Duodenal mucosa (tissue), 2 donors: ENCODE data around the gene TERT.
A peak's percentile ranks its signal among the peaks of the same experiment; 100 is the strongest.
"Not testable (repeated sequence)": the region's sequence is repeated elsewhere in the genome, so short reads cannot be mapped to it uniquely, and the experiment has no call there.

Experiments
- H3K27ac ChIP-seq: one replicate; pipeline ENCODE4 v1.7.0; 2013; ENCODE audit warnings: low read depth, low read length
- H3K27me3 ChIP-seq, 2 donors: one replicate each; pipeline ENCODE4 v1.7.0; 2013; ENCODE audit warnings: low read length in 2 of 2, control low read depth in 1 of 2; ENCODE audit not compliant: insufficient read depth in 2 of 2, control insufficient read depth in 1 of 2
- H3K36me3 ChIP-seq, 2 donors: one replicate each; pipeline ENCODE4 v1.7.0; 2013; ENCODE audit warnings: low read length in 2 of 2, control low read depth in 1 of 2; ENCODE audit not compliant: insufficient read depth in 2 of 2, control insufficient read depth in 1 of 2
- H3K4me1 ChIP-seq, 2 donors: one replicate each; pipeline ENCODE4 v1.7.0; 2013; ENCODE audit warnings: low read length in 2 of 2, control low read depth in 1 of 2; ENCODE audit not compliant: insufficient read depth in 2 of 2, control insufficient read depth in 1 of 2
- H3K4me3 ChIP-seq, 2 donors: one replicate each; pipeline ENCODE4 v1.7.0; 2013; ENCODE audit warnings: low read length in 2 of 2, low read depth in 1 of 2
- H3K9ac ChIP-seq, 2 donors: one replicate each; pipeline ENCODE4 v1.7.0; 2013; ENCODE audit warnings: low read length in 2 of 2, low read depth in 1 of 2
- H3K9me3 ChIP-seq, 2 donors: one replicate each; pipeline ENCODE4 v1.7.0; 2013; ENCODE audit warnings: low read length in 2 of 2, control low read depth in 1 of 2; ENCODE audit not compliant: control insufficient read depth in 1 of 2

TERT gene

DNA sequence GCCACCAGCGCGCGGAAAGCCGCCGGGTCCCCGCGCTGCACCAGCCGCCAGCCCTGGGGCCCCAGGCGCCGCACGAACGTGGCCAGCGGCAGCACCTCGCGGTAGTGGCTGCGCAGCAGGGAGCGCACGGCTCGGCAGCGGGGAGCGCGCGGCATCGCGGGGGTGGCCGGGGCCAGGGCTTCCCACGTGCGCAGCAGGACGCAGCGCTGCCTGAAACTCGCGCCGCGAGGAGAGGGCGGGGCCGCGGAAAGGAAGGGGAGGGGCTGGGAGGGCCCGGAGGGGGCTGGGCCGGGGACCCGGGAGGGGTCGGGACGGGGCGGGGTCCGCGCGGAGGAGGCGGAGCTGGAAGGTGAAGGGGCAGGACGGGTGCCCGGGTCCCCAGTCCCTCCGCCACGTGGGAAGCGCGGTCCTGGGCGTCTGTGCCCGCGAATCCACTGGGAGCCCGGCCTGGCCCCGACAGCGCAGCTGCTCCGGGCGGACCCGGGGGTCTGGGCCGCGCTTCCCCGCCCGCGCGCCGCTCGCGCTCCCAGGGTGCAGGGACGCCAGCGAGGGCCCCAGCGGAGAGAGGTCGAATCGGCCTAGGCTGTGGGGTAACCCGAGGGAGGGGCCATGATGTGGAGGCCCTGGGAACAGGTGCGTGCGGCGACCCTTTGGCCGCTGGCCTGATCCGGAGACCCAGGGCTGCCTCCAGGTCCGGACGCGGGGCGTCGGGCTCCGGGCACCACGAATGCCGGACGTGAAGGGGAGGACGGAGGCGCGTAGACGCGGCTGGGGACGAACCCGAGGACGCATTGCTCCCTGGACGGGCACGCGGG is at the start of gene TERT:
TERT (minus strand) TSS at position 234 of the 815 bp plus-strand sequence; CDS start at position 155, 79 bp downstream.
- Histone ChIP-seq H3K27me3 (peaks cover 0 to 3% of the 10 kb centered on the region in 2 donors), H3K27ac (no peak within 1 kb of the TSS), H3K4me3 (peak within 1 kb of the TSS in 1 of 2 donors; percentile 10), H3K36me3 (no peaks in the 10 kb centered on the region), H3K9ac (no peak within 1 kb of the TSS), H3K9me3 (no peaks in the 10 kb centered on the region), H3K4me1 (peaks cover 9 to 11% of the 10 kb centered on the region in 2 donors)

DNA sequence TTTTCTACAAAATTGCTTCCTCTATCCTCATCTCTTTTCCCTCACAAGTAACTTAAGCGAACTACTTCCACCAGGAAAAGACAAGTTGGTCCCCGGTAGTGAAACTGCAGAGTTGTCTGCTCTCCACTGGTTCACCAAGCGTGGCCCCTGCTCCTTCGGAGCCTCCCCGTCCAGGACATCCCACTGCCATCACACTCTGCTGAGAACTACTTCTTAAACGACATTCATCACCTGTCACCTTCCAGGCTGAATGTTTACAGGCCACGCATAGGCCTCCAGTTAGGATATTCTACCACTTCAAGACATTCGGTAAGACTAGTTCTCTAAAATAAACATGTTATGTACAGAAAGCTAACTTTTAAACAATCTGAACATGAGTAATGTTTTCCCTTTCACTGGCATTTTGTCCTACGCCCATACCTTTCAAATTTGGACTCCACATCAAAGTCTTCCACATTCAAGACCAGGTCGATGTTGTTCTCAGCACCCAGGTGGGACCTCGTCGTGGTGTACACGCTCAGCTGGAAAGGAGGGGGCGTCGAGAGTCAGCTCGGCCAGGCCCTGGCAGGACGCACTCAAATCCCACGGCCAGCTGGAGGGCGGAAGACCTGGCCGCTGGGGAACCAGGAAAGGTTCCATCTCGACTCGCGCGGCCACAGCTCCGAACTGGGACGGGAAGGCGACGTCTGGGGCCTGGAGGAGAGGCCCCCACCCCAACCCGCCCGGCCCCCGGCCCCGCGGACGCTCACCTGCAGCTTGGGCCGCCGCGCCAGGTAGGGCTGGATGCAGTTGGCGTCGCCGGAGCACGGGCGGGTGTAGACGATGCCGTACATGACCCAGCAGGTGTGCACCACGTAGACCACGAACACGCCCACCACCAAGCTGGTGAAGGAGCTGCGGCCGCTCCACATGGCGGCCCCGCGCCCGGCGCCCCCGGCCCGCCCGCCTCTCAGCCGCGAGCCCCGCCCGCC is 49.3 kb upstream of the TERT start:
- H3K27ac ChIP-seq, result no peak overlapping the region
- peak overlapping the region; percentile 83 to 86 for H3K4me3 ChIP-seq
- H3K4me1 ChIP-seq, result peaks cover 28 to 33% of the 10 kb centered on the region in 2 donors
- peak overlapping the region; percentile 55 to 81 for H3K9ac ChIP-seq
- H3K36me3 ChIP-seq, result peaks cover 25 to 38% of the 10 kb centered on the region in 2 donors
- no peaks in the 10 kb centered on the region for H3K9me3 ChIP-seq
- no peaks in the 10 kb centered on the region for H3K27me3 ChIP-seq

DNA sequence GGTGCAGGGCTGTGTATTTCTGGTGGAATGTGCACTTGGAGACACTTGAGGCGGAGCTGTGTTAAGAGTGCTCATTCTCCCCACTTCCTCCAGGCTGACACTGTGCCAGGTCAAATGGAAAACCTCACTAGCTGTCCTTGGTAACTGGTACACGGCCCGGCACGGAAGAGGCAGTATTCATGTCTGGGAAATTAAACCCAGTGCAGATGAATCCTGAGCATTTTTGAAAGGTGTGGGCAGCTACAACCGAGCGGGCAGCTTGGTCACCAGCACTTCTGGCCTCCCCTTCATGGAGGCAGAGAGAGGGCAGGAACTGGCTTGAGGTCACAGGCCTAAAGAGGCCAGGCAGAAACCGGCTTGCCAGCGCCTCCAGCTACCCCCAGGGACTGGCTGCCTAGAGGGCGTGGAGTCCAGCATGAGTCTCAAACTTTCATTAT is 48.5 kb upstream of the TERT start:
- Histone ChIP-seq H3K9me3 (no peaks in the 10 kb centered on the region), H3K9ac (peak overlapping the region in 1 of 2 donors; percentile 44), H3K36me3 (peaks cover 29 to 46% of the 10 kb centered on the region in 2 donors), H3K4me3 (peak overlapping the region; percentile 48 to 83), H3K27ac (no peak overlapping the region), H3K4me1 (peaks cover 24 to 38% of the 10 kb centered on the region in 2 donors), H3K27me3 (no peaks in the 10 kb centered on the region)

DNA sequence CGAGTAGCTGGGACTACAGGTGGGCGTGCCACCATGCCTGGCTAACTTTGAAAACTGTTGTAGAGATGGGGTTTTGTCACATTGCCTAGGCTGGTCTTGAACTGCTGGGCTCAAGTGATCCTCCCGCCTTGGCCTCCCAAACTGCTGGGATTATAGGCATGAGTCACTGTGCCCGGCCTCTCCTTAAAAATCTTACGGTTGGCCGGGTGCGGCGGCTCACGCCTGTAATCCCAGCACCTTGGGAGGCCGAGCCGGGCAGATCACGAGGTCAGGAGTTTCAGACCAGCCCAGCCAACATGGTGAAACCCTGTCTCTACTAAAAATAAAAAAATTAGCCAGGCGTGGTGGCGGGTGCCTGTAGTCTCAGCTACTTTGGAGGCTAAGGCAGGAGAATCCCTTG is 47.8 kb upstream of the TERT start:
- Histone ChIP-seq H3K36me3 (peaks cover 35 to 53% of the 10 kb centered on the region in 2 donors), H3K4me1 (peaks cover 30 to 43% of the 10 kb centered on the region in 2 donors)
- H3K4me3 ChIP-seq, H3K27me3 ChIP-seq, H3K9me3 ChIP-seq, H3K9ac ChIP-seq, H3K27ac ChIP-seq: not testable (repeated sequence)

DNA sequence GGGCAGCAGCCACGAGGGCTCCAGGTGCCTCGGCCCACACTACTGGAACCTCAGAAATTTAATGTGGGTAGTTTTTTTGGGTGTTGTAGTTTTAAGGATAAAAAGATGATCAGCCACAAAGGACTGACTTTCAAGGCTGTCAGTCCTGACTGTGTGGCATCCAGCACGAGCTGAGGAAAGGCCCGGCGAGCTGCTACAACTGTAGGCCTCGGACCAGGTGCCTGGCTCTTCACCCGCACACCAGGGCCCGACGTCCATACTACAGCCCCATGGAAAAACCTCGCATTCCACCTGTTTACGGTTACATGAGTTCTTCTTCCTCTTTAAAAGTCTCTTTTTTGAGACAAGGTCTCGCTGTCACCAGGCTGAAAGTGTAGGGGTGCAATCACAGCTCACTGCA is 47.4 kb upstream of the TERT start:
- peaks cover 34 to 48% of the 10 kb centered on the region in 2 donors for H3K4me1 ChIP-seq

DNA sequence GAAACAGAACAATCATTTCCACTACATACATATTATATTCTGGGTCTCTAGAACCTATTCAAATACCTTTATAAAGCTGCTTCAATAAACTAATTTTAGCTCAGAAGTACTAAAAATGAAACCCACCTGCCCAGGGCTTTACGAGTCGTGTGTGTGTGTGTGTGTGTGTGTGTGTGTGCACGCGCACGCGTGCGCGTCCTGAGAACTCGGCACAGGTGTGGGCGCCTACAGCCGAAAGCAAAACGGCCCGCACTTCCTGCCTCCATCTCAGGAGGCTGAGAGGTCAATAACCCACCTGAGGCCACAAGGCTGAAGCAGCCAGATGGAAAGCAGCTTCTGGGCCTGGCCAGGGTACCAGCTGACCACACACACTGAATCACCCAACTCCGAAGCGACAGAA is 47.0 kb upstream of the TERT start:
- Histone ChIP-seq H3K4me1 (peaks cover 37 to 52% of the 10 kb centered on the region in 2 donors), H3K9ac (no peak overlapping the region), H3K27me3 (no peaks in the 10 kb centered on the region), H3K36me3 (peaks cover 39 to 61% of the 10 kb centered on the region in 2 donors), H3K27ac (no peak overlapping the region), H3K4me3 (no peak overlapping the region), H3K9me3 (no peaks in the 10 kb centered on the region)

More for the DNA sequence above, 47.4 kb upstream of the TERT start:
- H3K27ac ChIP-seq, result no peak overlapping the region
- H3K9me3 ChIP-seq, result no peaks in the 10 kb centered on the region
- peaks cover 39 to 57% of the 10 kb centered on the region in 2 donors for H3K36me3 ChIP-seq
- no peak overlapping the region for H3K9ac ChIP-seq
- H3K4me3 ChIP-seq, result no peak overlapping the region
- no peaks in the 10 kb centered on the region for H3K27me3 ChIP-seq

DNA sequence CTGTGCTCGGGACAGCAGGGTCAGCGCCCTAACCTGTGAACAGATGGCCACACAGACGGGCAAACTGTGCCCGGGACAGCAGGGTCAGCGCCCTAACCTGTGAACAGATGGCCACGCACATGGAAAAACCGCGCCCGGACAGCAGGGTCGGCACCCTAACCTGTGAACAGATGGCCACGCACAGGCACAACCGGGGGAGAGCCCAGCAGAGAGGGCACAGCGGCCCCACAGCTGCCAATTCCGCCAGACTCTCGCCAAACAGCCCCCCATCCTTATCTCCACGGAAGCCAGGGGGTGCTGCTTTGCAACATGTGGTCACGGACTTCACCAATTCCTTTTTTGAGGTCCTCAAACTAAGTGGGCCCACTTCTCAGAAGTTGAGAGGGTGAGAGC is 44.9 kb upstream of the TERT start:
- not testable (repeated sequence) for H3K27me3 ChIP-seq, H3K9ac ChIP-seq, H3K27ac ChIP-seq, H3K4me3 ChIP-seq, H3K9me3 ChIP-seq
- H3K4me1 ChIP-seq, result peaks cover 40 to 56% of the 10 kb centered on the region in 2 donors
- H3K36me3 ChIP-seq, result peaks cover 43 to 82% of the 10 kb centered on the region in 2 donors

DNA sequence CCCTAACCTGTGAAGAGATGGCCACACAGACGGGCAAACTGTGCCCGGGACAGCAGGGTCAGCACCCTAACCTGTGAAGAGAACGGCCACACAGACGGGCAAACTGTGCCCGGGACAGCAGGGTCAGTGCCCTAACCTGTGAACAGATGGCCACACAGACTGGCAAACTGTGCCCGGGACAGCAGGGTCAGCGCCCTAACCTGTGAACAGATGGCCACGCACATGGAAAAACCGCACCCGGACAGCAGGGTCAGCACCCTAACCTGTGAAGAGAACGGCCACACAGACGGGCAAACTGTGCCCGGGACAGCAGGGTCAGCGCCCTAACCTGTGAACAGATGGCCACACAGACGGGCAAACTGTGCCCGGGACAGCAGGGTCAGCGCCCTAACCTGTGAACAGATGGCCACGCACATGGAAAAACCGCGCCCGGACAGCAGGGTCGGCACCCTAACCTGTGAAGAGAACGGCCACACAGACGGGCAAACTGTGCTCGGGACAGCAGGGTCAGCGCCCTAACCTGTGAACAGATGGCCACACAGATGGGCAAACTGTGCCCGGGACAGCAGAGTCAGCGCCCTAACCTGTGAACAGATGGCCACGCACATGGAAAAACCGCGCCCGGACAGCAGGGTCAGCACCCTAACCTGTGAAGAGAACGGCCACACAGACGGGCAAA is 44.4 kb upstream of the TERT start:
- H3K9me3 ChIP-seq, H3K4me3 ChIP-seq, H3K9ac ChIP-seq, H3K27me3 ChIP-seq, H3K27ac ChIP-seq: not testable (repeated sequence)
- Histone ChIP-seq H3K4me1 (peaks cover 40 to 55% of the 10 kb centered on the region in 2 donors), H3K36me3 (peaks cover 43 to 87% of the 10 kb centered on the region in 2 donors)

DNA sequence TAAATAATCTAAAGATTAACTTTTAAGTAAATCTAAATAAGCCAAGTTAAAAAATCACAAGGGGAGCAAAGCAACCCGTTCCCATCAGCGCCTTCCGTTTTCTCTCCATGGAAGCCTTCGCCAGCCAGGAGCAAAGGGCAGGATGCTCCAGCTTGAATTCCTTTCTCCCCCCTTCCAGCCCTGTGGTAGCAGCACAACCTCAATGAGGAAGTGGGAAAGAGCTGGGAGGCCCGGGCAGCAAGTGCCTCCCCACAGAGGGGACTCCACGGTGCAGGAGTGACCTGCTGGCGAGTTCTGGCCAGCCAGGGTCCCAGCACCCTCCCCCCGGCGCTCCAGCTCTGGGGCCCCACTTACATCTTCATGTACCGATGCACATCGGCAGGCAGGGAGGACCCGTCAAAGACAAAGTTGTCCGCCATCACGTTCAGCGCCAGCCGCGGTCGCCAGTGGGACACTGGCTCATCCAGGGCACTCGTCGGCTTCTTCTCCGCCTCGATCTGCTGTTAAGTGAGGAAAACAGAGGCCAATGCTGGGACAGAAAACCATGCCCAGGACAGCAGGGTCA is 43.7 kb upstream of the TERT start:
- H3K27ac ChIP-seq, result no peak overlapping the region
- no peak overlapping the region for H3K4me3 ChIP-seq
- H3K9me3 ChIP-seq, result no peaks in the 10 kb centered on the region
- H3K27me3 ChIP-seq, result no peaks in the 10 kb centered on the region
- H3K4me1 ChIP-seq, result peaks cover 34 to 48% of the 10 kb centered on the region in 2 donors
- no peak overlapping the region for H3K9ac ChIP-seq
- H3K36me3 ChIP-seq, result peaks cover 49 to 92% of the 10 kb centered on the region in 2 donors
